Thyroid gland (tissue), 4 donors: ENCODE data around the gene CCDC152.
"Not testable (repeated sequence)": the region's sequence is repeated elsewhere in the genome, so short reads cannot be mapped to it uniquely, and the experiment has no call there.

Experiments
- POLR2A ChIP-seq, 2 donors: fragments of 450-650 bp; IDR thresholded peaks; one replicate each; pipeline ENCODE4 v1.6.1; 2017; ENCODE audit warnings: antibody characterized with exemption in 2 of 2, mild to moderate bottlenecking in 2 of 2, moderate library complexity in 1 of 2
- TF ChIP-seq, protein P1 (sequence below), 6 experiments: fragments of 200-600 bp in 3 of 6; fragments of 450-650 bp in 3 of 6; sonication (generic) in 3 of 6; IDR thresholded peaks; one replicate each; pipeline ENCODE4 v1.5.1; 2016 to 2019; ENCODE audit warnings: antibody characterized with exemption in 6 of 6, mild to moderate bottlenecking in 2 of 6, inconsistent platforms in 1 of 6, moderate library complexity in 1 of 6

DNA sequence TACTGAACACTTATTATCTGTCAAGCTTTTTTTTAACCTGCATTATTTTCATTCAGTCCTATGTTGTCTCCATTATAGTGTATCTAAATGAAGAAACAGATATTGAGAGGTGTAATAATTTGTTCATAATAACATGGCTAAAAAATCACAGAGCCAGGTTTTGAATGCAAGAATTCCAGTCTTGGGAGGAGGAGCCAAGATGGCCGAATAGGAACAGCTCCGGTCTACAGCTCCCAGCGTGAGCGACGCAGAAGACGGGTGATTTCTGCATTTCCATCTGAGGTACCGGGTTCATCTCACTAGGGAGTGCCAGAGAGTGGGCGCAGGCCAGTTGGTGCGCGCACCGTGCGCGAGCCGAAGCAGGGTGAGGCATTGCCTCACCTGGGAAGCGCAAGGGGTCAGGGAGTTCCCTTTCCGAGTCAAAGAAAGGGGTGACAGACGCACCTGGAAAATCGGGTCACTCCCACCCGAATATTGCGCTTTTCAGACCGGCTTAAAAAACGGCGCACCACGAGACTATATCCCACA, 22.0 kb upstream of the CCDC152 start:
- TF ChIP-seq, protein P1, sequence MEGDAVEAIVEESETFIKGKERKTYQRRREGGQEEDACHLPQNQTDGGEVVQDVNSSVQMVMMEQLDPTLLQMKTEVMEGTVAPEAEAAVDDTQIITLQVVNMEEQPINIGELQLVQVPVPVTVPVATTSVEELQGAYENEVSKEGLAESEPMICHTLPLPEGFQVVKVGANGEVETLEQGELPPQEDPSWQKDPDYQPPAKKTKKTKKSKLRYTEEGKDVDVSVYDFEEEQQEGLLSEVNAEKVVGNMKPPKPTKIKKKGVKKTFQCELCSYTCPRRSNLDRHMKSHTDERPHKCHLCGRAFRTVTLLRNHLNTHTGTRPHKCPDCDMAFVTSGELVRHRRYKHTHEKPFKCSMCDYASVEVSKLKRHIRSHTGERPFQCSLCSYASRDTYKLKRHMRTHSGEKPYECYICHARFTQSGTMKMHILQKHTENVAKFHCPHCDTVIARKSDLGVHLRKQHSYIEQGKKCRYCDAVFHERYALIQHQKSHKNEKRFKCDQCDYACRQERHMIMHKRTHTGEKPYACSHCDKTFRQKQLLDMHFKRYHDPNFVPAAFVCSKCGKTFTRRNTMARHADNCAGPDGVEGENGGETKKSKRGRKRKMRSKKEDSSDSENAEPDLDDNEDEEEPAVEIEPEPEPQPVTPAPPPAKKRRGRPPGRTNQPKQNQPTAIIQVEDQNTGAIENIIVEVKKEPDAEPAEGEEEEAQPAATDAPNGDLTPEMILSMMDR (IDR thresholded peaks at IDR 0.05) = not testable (repeated sequence)
- not testable (repeated sequence) for TF ChIP-seq POLR2A (IDR thresholded peaks at IDR 0.05)
